ENCODE measurements around the gene BST2.

The BST2 gene

DNA sequence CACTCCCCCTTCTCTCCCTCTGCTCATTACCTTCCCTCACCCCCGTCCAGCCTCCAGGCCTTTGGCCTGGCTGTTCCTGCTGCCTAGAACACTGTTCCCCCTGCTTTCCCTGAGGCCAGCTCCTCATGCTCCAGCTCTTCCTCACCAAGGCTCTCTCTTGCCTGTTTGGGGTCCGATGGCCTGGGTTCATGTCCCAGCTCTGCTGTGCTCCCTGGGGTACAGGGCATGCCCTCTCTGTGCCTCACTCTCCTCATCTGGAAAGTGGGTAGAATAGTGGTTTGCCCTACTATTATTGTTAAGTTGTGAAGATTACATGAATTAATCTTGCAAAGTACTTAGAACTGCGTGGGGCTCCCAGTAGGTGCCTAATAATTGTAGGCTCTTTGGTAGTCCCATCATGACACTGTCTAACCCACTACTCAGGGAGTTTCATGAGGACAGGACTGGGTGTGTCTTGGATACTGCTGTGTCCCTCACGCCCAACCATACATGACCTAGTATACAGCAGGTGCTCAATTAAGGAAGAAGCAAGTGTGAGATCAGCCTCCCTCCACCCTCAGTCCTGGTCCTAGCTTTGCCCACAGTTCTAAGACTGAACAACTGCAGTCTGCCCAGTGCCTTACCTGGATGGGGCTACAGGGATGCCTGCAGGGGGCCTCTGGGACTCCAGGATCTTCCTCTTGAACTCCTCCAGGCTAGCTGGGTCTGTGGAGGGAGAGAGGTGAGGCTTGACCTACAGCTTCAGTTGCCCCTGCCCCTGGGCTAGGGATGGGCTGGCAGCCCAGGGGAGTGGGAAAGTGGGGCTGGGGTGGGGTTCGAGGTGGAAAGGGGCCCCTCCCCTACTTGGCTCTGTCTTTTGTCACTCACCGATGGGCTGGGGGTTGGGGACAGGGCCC lies 45.3 kb downstream of the BST2 start:
- TF ChIP-seq CTCF (IDR thresholded peaks at IDR 0.05; ENCODE audit: low read length), result no peak
- TF ChIP-seq EZH2 (IDR thresholded peaks at IDR 0.05; ENCODE audit: borderline replicate concordance, low read length), result no peak
- no peak overlapping the region for H2AFZ ChIP-seq (ENCODE audit: low read length)
- H3K36me3 ChIP-seq (ENCODE audit: insufficient read depth, low read length), result no peaks in the 10 kb centered on the region
- no peaks in the 10 kb centered on the region for H3F3A ChIP-seq (ENCODE audit: insufficient read depth, low read length)
- H3K4me2 ChIP-seq (ENCODE audit: low read length), result no peak overlapping the region
- peaks cover 2% of the 10 kb centered on the region; the same call in 1 of the 2 replicates for H3K27me3 ChIP-seq (ENCODE audit: insufficient read depth, low read length)
- no peak overlapping the region for H3K4me3 ChIP-seq (ENCODE audit: low read depth, low read length, poor library complexity, severe bottlenecking)
- no peak overlapping the region for H3K27ac ChIP-seq (ENCODE audit: low read depth, low read length, poor library complexity, severe bottlenecking)
- H3K9ac ChIP-seq (ENCODE audit: low read length), result no peak overlapping the region
- H3K79me2 ChIP-seq (ENCODE audit: insufficient read depth, low read length), result no peaks in the 10 kb centered on the region
- H3K9me2 ChIP-seq (ENCODE audit: low read depth, low read length), result no peaks in the 10 kb centered on the region
- no peaks in the 10 kb centered on the region for H4K20me1 ChIP-seq (ENCODE audit: insufficient read depth, low read length)
- H3K9me3 ChIP-seq (ENCODE audit: low read length), result no peaks in the 10 kb centered on the region
- H3K4me1 ChIP-seq (ENCODE audit: insufficient read depth, low read length, severe bottlenecking), result no peaks in the 10 kb centered on the region

GRCh38 chr19:17358395-17358794 lies 47.0 kb downstream of the BST2 start:
- no peak overlapping the region for H3K9ac ChIP-seq (ENCODE audit: low read length)
- H3K4me1 ChIP-seq (ENCODE audit: insufficient read depth, low read length, severe bottlenecking), result no peaks in the 10 kb centered on the region
- H3K4me2 ChIP-seq (ENCODE audit: low read length), result no peak overlapping the region
- no peaks in the 10 kb centered on the region for H3K36me3 ChIP-seq (ENCODE audit: insufficient read depth, low read length)
- no peaks in the 10 kb centered on the region for H3K79me2 ChIP-seq (ENCODE audit: insufficient read depth, low read length)
- no peak overlapping the region for H2AFZ ChIP-seq (ENCODE audit: low read length)
- no peak for TF ChIP-seq EZH2 (IDR thresholded peaks at IDR 0.05; ENCODE audit: borderline replicate concordance, low read length)
- TF ChIP-seq CTCF (IDR thresholded peaks at IDR 0.05; ENCODE audit: low read length), result no peak
- H3K9me2 ChIP-seq (ENCODE audit: low read depth, low read length), result no peaks in the 10 kb centered on the region
- H3K27ac ChIP-seq (ENCODE audit: low read depth, low read length, poor library complexity, severe bottlenecking), result no peak overlapping the region
- H4K20me1 ChIP-seq (ENCODE audit: insufficient read depth, low read length), result no peaks in the 10 kb centered on the region
- no peaks in the 10 kb centered on the region for H3F3A ChIP-seq (ENCODE audit: insufficient read depth, low read length)
- no peak overlapping the region for H3K4me3 ChIP-seq (ENCODE audit: low read depth, low read length, poor library complexity, severe bottlenecking)
- H3K9me3 ChIP-seq (ENCODE audit: low read length), result no peaks in the 10 kb centered on the region
- no peaks in the 10 kb centered on the region for H3K27me3 ChIP-seq (ENCODE audit: insufficient read depth, low read length)

DNA sequence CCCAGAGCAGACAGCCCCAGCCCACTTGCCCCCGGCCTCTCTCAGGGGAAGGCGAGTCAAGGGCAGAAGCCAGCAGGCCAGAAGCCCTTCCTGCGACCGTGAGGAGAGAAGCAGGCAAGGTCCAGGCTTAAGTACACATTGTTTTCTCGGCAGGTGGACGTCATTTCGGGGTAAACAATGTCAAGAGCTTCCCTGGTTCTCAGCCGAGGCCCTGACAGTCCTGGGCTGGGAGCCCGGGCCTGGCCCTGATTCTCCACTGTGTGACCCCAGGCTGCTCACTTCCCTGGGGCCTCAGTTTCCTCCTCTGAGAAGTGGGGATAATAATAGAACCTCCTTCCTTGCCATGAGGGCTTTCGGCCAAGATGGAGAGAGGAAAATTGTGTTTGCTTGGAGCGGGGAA lies 47.7 kb downstream of the BST2 start:
- H3K27ac ChIP-seq (ENCODE audit: low read depth, low read length, poor library complexity, severe bottlenecking), result no peak overlapping the region
- TF ChIP-seq EZH2 (IDR thresholded peaks at IDR 0.05; ENCODE audit: borderline replicate concordance, low read length) (no peak), CTCF (IDR thresholded peaks at IDR 0.05; ENCODE audit: low read length) (no peak)
- H3K9me3 ChIP-seq (ENCODE audit: low read length), result no peaks in the 10 kb centered on the region
- no peaks in the 10 kb centered on the region for H3K27me3 ChIP-seq (ENCODE audit: insufficient read depth, low read length)
- H3K4me2 ChIP-seq (ENCODE audit: low read length), result no peak overlapping the region
- H3K79me2 ChIP-seq (ENCODE audit: insufficient read depth, low read length), result no peaks in the 10 kb centered on the region
- no peaks in the 10 kb centered on the region for H3K9me2 ChIP-seq (ENCODE audit: low read depth, low read length)
- no peaks in the 10 kb centered on the region for H3K4me1 ChIP-seq (ENCODE audit: insufficient read depth, low read length, severe bottlenecking)
- no peak overlapping the region for H3K9ac ChIP-seq (ENCODE audit: low read length)
- H4K20me1 ChIP-seq (ENCODE audit: insufficient read depth, low read length), result no peaks in the 10 kb centered on the region
- H3F3A ChIP-seq (ENCODE audit: insufficient read depth, low read length), result no peaks in the 10 kb centered on the region
- no peaks in the 10 kb centered on the region for H3K36me3 ChIP-seq (ENCODE audit: insufficient read depth, low read length)
- no peak overlapping the region for H2AFZ ChIP-seq (ENCODE audit: low read length)
- no peak overlapping the region for H3K4me3 ChIP-seq (ENCODE audit: low read depth, low read length, poor library complexity, severe bottlenecking)
